Parathyroid adenoma (tissue), 2 donors: ENCODE data around the gene LHX4.
"Not testable (repeated sequence)": the region's sequence is repeated elsewhere in the genome, so short reads cannot be mapped to it uniquely, and the experiment has no call there.

Experiments
- H2AFZ ChIP-seq: fragments of 300-600 bp; sonication (generic); one replicate; pipeline ENCODE4 v1.7.0; 2017; ENCODE audit warnings: antibody characterized with exemption, mild to moderate bottlenecking
- H3K27ac ChIP-seq: fragments of 300-600 bp; sonication (generic); one replicate; pipeline ENCODE4 v1.7.0; 2017
- H3K27me3 ChIP-seq: fragments of 300-600 bp; sonication (generic); one replicate; pipeline ENCODE4 v1.7.0; 2017; ENCODE audit warnings: low read length; ENCODE audit not compliant: control insufficient read depth, insufficient read depth
- H3K36me3 ChIP-seq: fragments of 300-600 bp; sonication (generic); one replicate; pipeline ENCODE4 v1.7.0; 2017; ENCODE audit warnings: low read length; ENCODE audit not compliant: control insufficient read depth, insufficient read depth
- H3K4me1 ChIP-seq: fragments of 300-600 bp; sonication (generic); one replicate; pipeline ENCODE4 v1.7.0; 2017; ENCODE audit warnings: control low read depth
- H3K4me2 ChIP-seq: fragments of 300-600 bp; sonication (generic); one replicate; pipeline ENCODE4 v1.7.0; 2017; ENCODE audit warnings: low read length
- H3K4me3 ChIP-seq: fragments of 300-600 bp; sonication (generic); one replicate; pipeline ENCODE4 v1.7.0; 2017; ENCODE audit warnings: low read depth, low read length
- H3K79me2 ChIP-seq: fragments of 300-600 bp; sonication (generic); one replicate; pipeline ENCODE4 v1.7.0; 2017; ENCODE audit warnings: control low read depth
- H3K9ac ChIP-seq: fragments of 300-600 bp; sonication (generic); one replicate; pipeline ENCODE4 v1.7.0; 2017; ENCODE audit warnings: mild to moderate bottlenecking
- H3K9me3 ChIP-seq: fragments of 300-600 bp; sonication (generic); one replicate; pipeline ENCODE4 v1.7.0; 2017; ENCODE audit warnings: low read length; ENCODE audit not compliant: control insufficient read depth
- CTCF ChIP-seq: fragments of 300-600 bp; sonication (generic); IDR thresholded peaks from one replicate; pipeline ENCODE4 v1.7.0; 2017; ENCODE audit warnings: antibody characterized with exemption, mild to moderate bottlenecking
- donor health status: primary hyperparathyroidism.

LHX4 gene

GRCh38 chr1:180199018-180199417, 31.0 kb upstream of the LHX4 start:
- Histone ChIP-seq H3K9ac (no peak overlapping the region), H3K27me3 (no peaks in the 10 kb centered on the region), H3K4me1 (no peaks in the 10 kb centered on the region), H2AFZ (no peak overlapping the region), H3K9me3 (no peaks in the 10 kb centered on the region), H3K79me2 (no peaks in the 10 kb centered on the region), H3K36me3 (no peaks in the 10 kb centered on the region), H3K4me3 (no peak overlapping the region), H3K27ac (no peak overlapping the region), H3K4me2 (no peak overlapping the region)
- no peak for TF ChIP-seq CTCF

- no peak for TF ChIP-seq CTCF
- no peaks in the 10 kb centered on the region for H3K36me3 ChIP-seq
- H3K9ac ChIP-seq = no peak overlapping the region
- no peaks in the 10 kb centered on the region for H3K27me3 ChIP-seq
- H3K4me2 ChIP-seq = no peak overlapping the region
- no peaks in the 10 kb centered on the region for H3K4me1 ChIP-seq
- no peak overlapping the region for H3K27ac ChIP-seq
- H3K9me3 ChIP-seq = no peaks in the 10 kb centered on the region
- no peak overlapping the region for H3K4me3 ChIP-seq
- no peak overlapping the region for H2AFZ ChIP-seq
- H3K79me2 ChIP-seq = no peaks in the 10 kb centered on the region
Observed at GRCh38 chr1:180201451-180202200, 28.4 kb upstream of the LHX4 start.

- H3K4me1 ChIP-seq, H3K27ac ChIP-seq, H3K9ac ChIP-seq, H3K4me3 ChIP-seq, H3K79me2 ChIP-seq, H3K27me3 ChIP-seq, H3K4me2 ChIP-seq, H2AFZ ChIP-seq, H3K9me3 ChIP-seq, H3K36me3 ChIP-seq: not testable (repeated sequence)
Observed at GRCh38 chr1:180202588-180202987, 27.5 kb upstream of the LHX4 start.

GRCh38 chr1:180204231-180204630, 25.8 kb upstream of the LHX4 start:
- H3K9ac ChIP-seq = no peak overlapping the region
- no peaks in the 10 kb centered on the region for H3K27me3 ChIP-seq
- no peaks in the 10 kb centered on the region for H3K4me1 ChIP-seq
- H3K4me2 ChIP-seq = no peak overlapping the region
- H2AFZ ChIP-seq = no peak overlapping the region
- H3K9me3 ChIP-seq = no peaks in the 10 kb centered on the region
- no peak overlapping the region for H3K4me3 ChIP-seq
- no peaks in the 10 kb centered on the region for H3K36me3 ChIP-seq
- no peak overlapping the region for H3K27ac ChIP-seq
- no peaks in the 10 kb centered on the region for H3K79me2 ChIP-seq
- TF ChIP-seq CTCF = no peak

GRCh38 chr1:180206581-180206980, 23.5 kb upstream of the LHX4 start:
- no peak for TF ChIP-seq CTCF
- Histone ChIP-seq H3K9me3 (no peaks in the 10 kb centered on the region), H3K4me2 (no peak overlapping the region), H3K4me3 (no peak overlapping the region), H3K9ac (no peak overlapping the region), H3K36me3 (no peaks in the 10 kb centered on the region), H2AFZ (no peak overlapping the region), H3K79me2 (no peaks in the 10 kb centered on the region), H3K4me1 (no peaks in the 10 kb centered on the region), H3K27me3 (no peaks in the 10 kb centered on the region), H3K27ac (no peak overlapping the region)
